D341Med (cell line): ENCODE data around the gene ITIH1.
"Not testable (repeated sequence)": the region's sequence is repeated elsewhere in the genome, so short reads cannot be mapped to it uniquely, and the experiment has no call there.

ENCODE experiments used
- DNase-seq: peaks from one replicate; pipeline ENCODE4 v3.0.0; 2012; ENCODE audit warnings: low spot score

The ITIH1 gene

DNA sequence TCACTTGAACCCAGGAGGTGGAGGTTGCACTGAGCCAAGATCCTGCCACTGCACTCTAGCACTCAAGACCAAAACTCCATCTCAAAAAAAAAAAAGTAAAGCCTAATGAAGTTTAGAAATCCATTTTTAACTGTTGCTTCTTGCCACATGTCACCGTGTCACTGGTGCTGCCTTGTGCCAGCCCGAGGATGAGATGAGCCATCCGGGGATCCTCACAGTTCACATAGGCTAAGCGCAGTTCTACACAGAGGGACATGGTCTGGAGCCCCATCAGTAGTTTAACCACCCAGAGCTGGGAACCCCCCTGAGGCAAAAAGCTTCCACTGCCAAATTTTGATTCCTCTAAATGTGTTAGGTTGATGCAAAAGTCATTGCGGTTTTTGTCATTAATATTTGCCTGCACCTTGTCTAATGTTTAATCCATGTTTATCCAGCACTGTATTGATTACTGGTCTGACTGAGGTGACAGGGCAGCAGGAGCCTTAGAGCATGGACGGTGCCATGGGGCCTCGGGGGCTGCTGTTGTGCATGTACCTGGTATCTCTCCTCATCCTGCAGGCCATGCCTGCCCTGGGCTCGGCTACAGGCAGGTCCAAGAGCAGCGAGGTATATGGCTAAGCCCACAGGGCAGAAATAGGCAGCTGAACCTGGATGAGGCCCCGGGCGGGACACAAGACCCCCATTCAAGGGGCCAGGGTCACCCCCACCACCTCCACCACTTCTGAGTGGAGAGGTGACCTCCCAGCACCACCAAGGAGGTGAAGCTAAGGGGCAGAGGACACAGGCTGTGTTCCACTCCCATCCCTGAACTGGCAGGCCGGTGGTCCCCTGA, at the start of gene ITIH1:
Gene ITIH1, plus strand, starts transcription at position 473 of the 832 bp plus-strand sequence. Its CDS starts 17 bp downstream, at position 490.
- peak; percentile 17 for DNase-seq

DNA sequence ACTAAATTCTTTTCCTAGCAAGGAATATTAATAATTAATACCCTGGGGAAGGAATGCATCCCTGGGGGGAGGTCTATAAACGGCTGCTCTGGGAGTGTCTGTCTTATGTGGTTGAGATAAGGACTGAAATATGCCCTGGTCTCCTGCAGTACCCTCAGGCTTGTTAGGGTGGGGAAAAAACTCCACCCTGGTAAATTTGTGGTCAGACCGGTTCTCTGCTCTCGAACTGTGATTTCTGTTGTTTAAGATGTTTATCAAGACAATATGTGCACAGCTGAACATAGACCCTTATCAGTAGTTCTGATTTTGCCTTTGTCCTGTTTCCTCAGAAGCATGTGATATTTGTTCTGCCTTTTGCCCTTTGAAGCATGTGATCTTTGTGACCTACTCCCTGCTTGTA, 48.6 kb upstream of the ITIH1 start:
- not testable (repeated sequence) for DNase-seq

- no peak for DNase-seq
These were observed 46.7 kb upstream of the ITIH1 start for GRCh38 chr3:52730681-52731080.

GRCh38 chr3:52731590-52731989, 45.8 kb upstream of the ITIH1 start:
- no peak for DNase-seq

GRCh38 chr3:52733256-52733891, 44.0 kb upstream of the ITIH1 start:
- DNase-seq, result no peak

- DNase-seq, result no peak
These were observed 37.7 kb upstream of the ITIH1 start for GRCh38 chr3:52739730-52740129.

GRCh38 chr3:52742418-52743041, 34.9 kb upstream of the ITIH1 start:
- DNase-seq, result peak; percentile 43

DNA sequence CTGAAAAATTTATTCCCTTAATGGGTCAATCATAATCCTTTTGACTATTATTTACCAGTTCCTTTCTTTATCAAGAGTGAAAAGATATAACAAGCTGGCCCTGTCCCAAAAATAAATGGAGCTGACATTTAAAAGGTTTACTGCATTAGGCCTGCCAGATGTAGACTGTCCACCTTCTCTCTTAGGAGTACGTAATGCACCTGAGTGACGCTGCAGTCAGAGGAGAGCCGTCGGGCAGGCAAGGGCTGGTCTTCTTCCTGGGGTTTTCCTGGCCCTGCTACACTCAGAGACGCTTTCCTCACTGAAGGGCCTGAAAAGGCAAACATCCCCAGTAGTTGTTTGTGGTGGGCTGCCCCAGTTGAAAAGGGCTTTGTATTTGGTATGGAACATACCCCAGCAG, 34.2 kb upstream of the ITIH1 start:
- no peak for DNase-seq

DNA sequence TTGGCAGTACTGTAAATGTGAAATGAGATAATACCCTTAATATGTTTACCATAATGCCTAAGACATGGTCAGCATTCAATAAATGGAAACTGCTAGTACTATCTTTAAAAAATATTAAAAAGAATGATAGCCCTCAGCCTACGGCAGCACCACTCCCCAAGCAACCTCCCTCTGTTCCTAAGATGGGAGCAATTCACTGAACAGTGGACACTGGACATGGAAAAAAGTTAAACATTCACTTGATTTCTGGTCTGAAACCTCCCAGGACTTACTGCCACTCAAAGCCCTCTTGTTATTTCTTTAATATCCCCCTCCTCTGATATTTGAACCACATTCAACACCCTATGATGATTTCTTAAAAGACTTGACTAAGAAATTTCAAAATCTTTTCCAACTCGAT, 33.7 kb upstream of the ITIH1 start:
- no peak for DNase-seq

DNA sequence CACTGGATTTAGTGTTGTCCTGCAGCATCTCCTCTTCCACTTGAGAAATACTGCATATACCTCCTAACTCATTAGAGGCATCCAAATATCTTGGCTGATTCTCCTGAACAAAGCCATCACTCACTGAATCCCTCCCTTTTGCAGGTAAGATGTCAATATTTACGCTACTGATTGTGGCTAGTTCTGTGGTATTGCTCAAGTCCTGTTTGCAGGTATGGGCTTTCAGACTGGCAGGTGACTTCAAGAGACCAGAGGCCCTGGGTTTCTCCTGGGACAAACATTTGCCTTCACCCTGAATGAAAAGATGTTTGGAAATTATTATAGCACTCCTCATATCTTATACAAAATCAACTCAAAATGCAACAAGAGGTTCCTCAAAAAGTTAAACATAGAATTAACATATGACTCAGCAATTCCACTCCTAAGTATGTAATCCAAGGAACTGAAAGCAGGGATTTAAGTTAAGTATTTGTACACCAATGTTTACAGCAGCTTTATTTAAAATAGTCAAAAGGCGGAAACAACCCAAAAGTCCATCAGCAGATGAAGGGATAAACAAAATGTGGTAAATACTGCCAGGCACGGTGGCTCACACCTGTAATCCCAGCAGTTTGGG, 25.2 kb upstream of the ITIH1 start:
- no peak for DNase-seq

- DNase-seq, result no peak
These were observed 23.0 kb upstream of the ITIH1 start for GRCh38 chr3:52754373-52754772.

GRCh38 chr3:52756141-52756540, 21.3 kb upstream of the ITIH1 start:
- DNase-seq, result no peak

DNA sequence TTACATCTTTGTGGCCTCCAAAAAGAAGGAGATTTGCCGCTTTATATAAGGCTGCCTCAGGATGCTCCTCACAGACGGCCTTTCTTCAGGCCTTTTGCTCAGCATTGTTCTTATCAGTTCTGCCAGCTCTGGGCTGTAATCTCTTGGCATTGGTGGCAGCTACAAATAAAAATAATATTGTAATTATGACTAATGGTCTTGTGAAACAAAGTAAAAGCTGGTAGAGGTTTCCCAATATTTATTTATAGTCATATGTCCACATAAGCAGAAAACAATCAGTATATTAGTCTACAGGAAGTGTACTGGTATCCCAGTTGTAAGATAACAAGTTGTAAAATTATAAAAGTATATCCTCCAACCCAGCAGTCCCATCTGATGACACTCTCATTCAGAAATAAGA, 13.9 kb upstream of the ITIH1 start:
- DNase-seq, result no peak

DNA sequence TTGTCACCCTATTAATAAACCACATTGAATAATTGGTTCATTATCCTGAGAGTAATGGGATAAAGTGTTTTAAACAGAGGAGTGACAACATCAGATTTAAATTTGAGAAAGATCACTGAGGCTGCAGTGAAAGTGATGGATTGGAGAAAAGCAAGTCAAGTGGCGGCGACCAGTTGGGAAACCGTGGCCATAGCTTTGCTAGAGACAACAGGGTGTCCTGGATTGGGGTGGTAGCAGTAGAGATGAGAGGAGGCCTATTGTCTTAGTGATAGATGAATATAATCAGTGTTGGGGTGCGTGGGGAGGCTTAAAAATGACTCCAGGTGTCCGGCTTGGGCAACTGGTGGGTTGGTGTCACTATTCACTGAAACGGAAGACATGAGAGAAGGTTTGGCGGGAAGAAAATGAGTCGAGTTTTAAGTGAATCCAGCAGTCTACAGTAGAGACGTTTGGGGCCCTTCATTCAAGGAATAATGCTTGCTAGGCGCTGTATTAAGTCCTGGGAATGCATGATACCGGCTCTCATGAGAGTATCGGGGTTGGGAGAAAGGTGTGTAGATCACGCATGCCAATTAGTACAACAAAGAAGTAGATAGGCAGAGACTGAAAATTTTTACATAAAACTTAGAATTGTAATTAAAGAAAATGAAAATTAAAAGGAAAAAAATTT, 7.5 kb upstream of the ITIH1 start:
- peak; percentile 29 for DNase-seq

DNA sequence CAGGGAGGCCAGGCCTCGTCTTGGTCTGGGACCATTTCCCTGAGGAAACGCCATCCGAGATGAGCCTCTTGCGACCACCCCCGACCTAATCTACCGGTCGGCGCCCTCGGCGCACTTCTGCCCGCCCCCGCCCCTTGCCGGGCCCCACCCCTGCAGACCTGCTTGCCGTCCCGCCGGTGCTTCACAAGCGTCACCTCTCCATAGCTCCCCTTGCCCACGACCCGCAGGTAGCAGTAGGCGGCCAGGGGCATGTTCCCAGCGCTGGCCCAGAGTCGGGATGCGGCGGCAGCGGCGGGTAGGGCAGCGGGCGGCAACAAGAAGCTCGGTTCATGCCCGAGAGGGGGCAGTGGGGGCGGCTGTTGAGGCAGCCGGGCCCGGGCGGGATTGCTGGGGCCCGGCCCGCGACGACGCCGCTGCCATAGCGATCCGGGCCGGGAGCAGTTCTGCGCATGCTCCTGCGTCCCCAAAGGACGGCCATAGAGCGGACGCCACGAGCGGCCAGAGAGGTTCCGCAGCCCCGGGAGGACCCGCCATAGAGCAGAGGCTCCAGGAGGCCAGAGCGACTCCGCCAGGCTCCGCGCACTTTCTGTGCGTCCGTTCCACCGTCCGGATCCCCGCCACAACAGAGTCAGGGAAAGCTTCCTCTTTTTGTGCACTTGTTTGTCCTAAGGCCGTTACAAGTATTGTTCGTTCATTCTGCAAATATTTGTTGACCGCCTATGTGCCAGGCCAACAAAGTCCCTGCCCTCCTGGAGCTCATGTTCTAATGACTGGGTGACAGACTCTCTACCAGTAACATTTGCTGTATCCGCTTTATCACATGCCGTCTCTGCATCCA, 6.7 kb upstream of the ITIH1 start, which contains the start of gene NEK4:
Gene NEK4, minus strand, starts transcription at position 445 of the 838 bp plus-strand sequence. Its CDS starts 194 bp downstream, at position 251.
- DNase-seq, result peak; percentile 98

DNA sequence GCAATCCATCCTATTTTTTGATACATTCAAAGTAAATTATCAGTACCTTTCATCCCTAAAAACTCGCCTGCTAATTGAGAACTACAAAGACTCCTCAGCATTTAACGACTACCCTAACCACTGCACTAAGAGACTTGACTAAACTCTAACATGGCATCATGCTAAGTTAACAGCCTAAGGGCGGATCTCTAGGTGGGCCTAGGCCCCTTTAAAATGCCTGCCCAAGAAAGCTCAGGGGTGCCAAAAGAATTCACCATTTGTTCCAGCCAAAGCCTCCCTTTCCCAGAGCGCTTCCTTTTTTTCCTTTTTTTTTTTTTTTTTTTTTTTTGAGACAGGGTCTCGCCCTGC, 6.1 kb upstream of the ITIH1 start:
- peak; percentile 30 for DNase-seq

GRCh38 chr3:52771702-52772101, 5.7 kb upstream of the ITIH1 start:
- no peak for DNase-seq

DNA sequence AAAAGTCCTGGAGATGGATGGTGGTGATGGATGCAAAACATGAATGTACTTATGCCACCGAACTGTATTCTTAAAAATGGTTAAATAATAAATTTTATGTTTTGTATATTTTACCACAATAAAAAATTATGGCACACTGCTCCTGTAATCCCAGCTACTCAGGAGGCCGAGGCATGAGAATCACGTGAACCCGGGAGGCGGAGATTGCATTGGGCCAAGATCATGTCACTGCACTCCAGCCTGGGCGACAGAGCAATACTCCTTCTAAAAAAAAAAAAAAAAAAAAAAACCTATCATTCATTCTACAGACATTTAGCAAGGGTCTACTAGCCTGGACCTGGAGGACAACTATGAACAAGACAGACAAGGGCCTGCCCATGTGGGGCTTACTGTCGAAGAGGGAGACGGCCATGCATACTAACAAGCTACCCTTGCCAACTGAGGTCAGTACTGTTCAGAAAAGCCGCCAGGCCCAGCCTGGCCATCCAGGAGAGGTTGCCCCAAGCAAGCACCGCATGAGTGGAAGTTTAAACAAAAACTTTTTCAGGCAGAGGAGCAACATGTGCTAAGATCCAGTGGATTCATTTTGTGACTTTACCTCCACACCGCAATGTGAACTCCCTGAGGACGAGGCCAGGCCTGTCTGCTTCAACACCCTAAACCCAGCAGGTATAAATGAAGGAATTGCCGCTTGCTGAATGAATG, 3.9 kb upstream of the ITIH1 start:
- no peak for DNase-seq

GRCh38 chr3:52774066-52774713, 3.2 kb upstream of the ITIH1 start:
- DNase-seq, result no peak
